Motor neuron (in vitro differentiated cells): ENCODE results near the gene ZFP64. TPM values are rescaled to one million over a fixed set of nuclear protein-coding genes. Genes with fewer than 3 reads are reported as not detected.
"Not testable (repeated sequence)": the region's sequence is repeated elsewhere in the genome, so short reads cannot be mapped to it uniquely, and the experiment has no call there.

Source experiments
- ATAC-seq, 8 experiments: fragments of 200-7000 bp; cut with Tn5 transposase; replicated peaks in 6 of 8; 2 replicates each; pipeline ENCODE4 v1.8.0; 2021; ENCODE audit warnings: mild to moderate bottlenecking in 8 of 8, moderate library complexity in 8 of 8
- H3K27ac ChIP-seq, 2 donors: fragments of 250-450 bp; sonication (Bioruptor Pico); 2 replicates each; pipeline ENCODE4 v1.9.0; 2021; ENCODE audit warnings: antibody characterized with exemption in 2 of 2, mild to moderate bottlenecking in 2 of 2, moderate library complexity in 1 of 2
- H3K4me1 ChIP-seq, 2 donors: fragments of 250-450 bp; sonication (Bioruptor Pico); replicated peaks in 1 of 2; 2 replicates each; pipeline ENCODE4 v1.6.1; 2021; ENCODE audit warnings: antibody characterized with exemption in 2 of 2, mild to moderate bottlenecking in 2 of 2, moderate library complexity in 1 of 2
- H3K4me3 ChIP-seq, 5 donors: fragments of 250-450 bp; sonication (Bioruptor Pico); 2 replicates each; pipeline ENCODE4 v1.9.0; 2021; ENCODE audit warnings: antibody characterized with exemption in 5 of 5, mild to moderate bottlenecking in 5 of 5, moderate library complexity in 4 of 5
- WGBS, 10 experiments: fragments of 450-650 bp; shearing (Covaris generic); methylation state at CpG; one replicate each; pipeline ENCODE4 v1.0.0; 2022; 5-methylcytosine and 5-hydroxymethylcytosine counted together
- in situ Hi-C, 9 experiments: fragments of 400-800 bp; cut with MboI; loops; one replicate each; pipeline ENCODE4 v1.15.0; 2021; ENCODE audit warnings: low sequenced_read_pairs in 9 of 9, low pct_unique_long_range_greater_than_20kb in 2 of 9; ENCODE audit not compliant: unreplicated experiment in 9 of 9
- total RNA-seq, 8 experiments: library from RNA; unstranded; fragments of 300-600 nt; gene quantifications; 2 replicates each; pipeline versions ENCODE4 v1.2.3 to v1.2.4, GENCODE V29; 2022

Gene ZFP64
- total RNA-seq, 8 experiments from 2014 or later, result 10.2 to 38.5 (median 17.7) TPM

DNA sequence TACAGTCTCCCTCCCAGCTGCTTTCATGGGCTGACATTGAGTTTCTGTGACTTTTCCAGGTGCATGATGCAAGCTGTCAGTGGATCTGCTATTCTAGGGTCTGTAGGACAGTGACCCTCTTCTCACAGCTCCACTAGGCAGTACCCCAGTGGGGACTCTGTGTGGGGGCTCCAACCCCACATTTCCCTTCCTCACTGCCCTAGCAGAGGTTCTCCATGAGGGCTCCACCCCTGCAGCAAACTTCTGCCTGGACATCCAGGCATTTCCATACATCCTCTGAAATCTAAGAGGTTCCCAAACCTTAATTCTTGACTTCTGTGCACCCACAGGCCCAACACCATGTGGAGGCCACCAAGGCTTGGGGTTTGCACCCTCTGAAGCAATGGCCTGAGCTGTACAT, 29.3 kb upstream of the ZFP64 start:
- in situ Hi-C loops, H3K27ac ChIP-seq, H3K4me1 ChIP-seq, ATAC-seq, H3K4me3 ChIP-seq: not testable (repeated sequence)

DNA sequence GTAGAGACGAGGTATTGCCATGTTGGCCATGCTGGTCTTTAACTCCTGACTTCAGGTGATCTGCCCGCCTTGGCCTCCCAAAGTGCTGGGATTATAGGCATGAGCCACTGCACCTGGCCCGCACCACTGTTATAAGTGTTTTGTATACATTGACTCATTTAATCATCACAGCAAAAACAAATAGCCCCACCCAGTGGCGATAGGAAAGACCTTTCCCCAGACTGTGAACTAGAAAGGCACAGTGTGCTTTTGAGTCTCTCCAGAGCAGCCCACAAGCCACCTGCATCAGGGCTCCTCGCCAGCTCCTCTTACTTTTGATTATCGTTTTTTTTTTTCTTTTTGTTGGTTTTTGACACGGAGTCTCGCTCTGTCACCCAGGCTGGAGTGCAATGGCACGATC, 27.9 kb upstream of the ZFP64 start:
- 14 to 100% (median 70%) methylated on average over 1 to 8 of the region's 9 CpGs; no CpG with 5 or more reads in 1 of the 10 experiments for WGBS, 10 experiments

DNA sequence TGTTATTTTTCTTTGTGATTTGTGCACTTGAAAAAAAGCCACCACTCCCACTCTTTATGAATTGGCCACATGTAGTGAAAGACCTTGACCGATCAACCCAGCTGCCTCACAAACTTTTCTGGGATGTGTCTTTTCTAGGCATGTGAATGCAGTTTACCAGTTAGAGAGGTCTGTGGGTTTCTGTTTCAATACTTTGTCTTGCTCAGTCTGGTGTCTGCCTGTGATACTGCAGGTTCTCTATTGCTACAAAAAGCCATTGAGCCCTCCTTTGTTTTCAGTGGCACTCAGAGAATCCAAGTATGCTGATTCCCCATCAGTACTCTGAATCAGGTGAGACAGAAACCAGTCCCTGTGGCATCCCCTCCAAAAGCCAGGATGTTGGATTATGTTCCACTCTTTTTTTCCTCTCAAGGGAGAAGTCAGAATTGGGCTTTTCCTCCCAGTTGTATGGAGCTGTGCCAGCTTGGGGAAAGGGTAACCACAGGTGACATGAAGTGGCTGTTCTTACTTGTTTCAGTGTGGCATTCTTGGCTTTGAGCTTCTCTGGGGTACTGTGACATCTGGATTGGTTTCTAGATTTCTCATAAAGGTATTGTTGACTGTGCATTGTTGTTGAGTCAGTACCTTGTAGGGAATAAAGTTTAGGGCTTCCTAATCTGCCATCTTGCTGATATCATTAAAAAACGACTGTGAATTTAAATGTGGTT, 26.3 kb upstream of the ZFP64 start:
- H3K4me3 ChIP-seq, result no peak overlapping the region
- 21 to 81% (median 52%) methylated on average over 1 to 2 of the region's 2 CpGs for WGBS, 10 experiments

More for the DNA sequence above, 27.9 kb upstream of the ZFP64 start:
- no peak overlapping the region for H3K27ac ChIP-seq
- H3K4me3 ChIP-seq, result no peak overlapping the region
- in situ Hi-C loops, result no loop called here
- peak in 1 of 8 experiments; percentile 48 for ATAC-seq
- H3K4me1 ChIP-seq, result no peaks in the 10 kb centered on the region

DNA sequence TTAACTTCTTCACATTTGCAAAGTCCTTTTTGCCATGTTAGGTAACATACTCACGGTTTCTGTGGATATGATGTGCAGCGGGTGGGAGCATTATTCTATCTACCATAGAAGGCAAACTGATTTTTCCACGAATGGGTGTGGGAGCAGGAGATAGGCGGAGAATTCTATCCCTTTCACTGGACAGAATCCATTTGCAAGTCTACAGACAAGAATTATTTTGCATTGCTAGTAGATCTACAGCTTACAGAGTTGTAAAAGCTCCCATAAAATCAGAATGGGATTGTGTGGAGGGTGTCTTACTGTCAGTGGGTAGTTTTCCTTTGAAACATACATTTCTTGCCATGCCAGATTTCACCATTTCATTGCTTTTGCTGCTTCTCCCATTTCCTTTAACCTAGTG, 22.4 kb upstream of the ZFP64 start:
- Histone ChIP-seq H3K27ac (no peak overlapping the region), H3K4me1 (peaks cover 0 to 1% of the 10 kb centered on the region in 2 donors), H3K4me3 (no peak overlapping the region)
- in situ Hi-C loops, result no loop called here
- WGBS, 10 experiments, result 0 to 100% (median 62%) methylated on average over 1 to 4 of the region's 4 CpGs
- ATAC-seq, result peak in 3 of 8 experiments; percentile 84 to 93 (median 90)

More for the DNA sequence above, 26.3 kb upstream of the ZFP64 start:
- ATAC-seq, result no peak
- in situ Hi-C loops, result no loop called here
- no peak overlapping the region for H3K27ac ChIP-seq
- H3K4me1 ChIP-seq, result no peaks in the 10 kb centered on the region

DNA sequence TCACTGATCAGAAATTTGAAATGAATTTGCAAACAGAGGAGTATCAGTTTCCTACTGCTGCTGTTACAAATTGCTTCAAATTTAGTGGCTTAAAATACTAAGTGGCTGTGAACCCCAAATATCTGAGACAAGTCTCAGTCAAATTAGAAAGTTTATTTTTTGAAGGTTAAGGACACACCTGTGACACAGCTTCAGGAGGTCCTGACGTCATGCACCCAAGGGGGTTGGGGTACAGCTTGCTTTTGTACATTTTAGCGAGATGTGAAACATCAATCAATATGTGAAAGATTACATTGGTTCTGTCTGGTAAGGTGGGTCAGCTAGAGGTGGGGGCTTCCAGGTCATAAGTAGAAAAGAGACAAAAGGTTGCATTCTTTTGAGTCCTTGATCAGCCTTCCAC, 21.4 kb upstream of the ZFP64 start:
- Histone ChIP-seq H3K4me3 (no peak overlapping the region), H3K27ac (no peak overlapping the region), H3K4me1 (peaks cover 3 to 5% of the 10 kb centered on the region in 2 donors)
- ATAC-seq, result no peak
- 34 to 83% (median 56%) methylated on average over 1 to 2 of the region's 2 CpGs; no CpG with 5 or more reads in 4 of the 10 experiments for WGBS, 10 experiments
- in situ Hi-C loops, result no loop called here

DNA sequence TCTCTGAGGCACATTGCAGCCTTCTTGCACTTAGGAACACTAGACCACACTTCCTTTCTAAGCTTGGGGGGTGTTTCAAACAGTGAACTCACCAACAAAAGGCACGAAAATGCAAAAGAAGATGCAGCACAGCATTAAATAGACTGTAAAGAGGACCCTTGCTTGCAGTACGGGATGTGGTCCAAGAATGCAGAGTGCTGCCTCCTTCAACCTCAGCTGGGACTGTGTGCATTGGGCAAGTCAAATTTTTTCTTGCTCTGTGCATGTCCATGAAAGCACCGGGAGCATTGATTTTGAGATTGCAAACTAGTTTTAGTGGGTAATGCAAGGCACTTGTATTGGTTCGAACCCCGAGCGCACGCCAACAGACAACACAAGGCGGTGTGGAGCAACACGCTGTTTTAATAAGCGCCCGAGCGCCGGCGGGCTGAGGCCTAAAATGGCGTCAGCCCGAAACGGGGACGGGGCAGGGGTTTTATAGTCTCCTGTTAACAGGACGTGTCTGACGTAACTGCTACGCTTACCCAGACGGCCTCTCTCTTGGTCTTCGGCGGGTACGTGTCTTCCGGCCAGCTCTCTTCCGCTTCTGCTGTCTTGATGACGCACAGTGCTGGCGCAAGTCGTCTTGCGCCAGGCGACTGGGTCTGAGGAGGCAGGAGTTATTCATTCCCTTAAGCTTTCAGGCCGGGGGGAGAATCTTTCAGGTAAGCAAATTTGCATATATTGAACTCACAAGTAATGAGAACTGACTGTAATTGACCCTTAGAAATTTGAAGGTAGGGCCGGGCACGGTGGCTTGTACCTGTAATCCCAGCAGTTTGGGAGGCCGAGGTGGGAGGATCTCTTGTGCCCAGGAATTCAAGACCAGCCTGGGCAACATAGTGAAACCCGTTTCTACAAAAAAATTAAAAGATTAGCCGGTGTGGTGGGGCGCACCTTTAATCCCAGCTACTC, 18.7 kb upstream of the ZFP64 start:
- no peak for ATAC-seq
- H3K27ac ChIP-seq, result peak overlapping the region in 1 of 2 donors; percentile 26
- H3K4me1 ChIP-seq, result peaks cover 3 to 5% of the 10 kb centered on the region in 2 donors
- H3K4me3 ChIP-seq, result no peak overlapping the region
- in situ Hi-C loops, result no loop called here
- WGBS, 10 experiments, result 48 to 100% (median 91%) methylated on average over 3 to 26 of the region's 39 CpGs

DNA sequence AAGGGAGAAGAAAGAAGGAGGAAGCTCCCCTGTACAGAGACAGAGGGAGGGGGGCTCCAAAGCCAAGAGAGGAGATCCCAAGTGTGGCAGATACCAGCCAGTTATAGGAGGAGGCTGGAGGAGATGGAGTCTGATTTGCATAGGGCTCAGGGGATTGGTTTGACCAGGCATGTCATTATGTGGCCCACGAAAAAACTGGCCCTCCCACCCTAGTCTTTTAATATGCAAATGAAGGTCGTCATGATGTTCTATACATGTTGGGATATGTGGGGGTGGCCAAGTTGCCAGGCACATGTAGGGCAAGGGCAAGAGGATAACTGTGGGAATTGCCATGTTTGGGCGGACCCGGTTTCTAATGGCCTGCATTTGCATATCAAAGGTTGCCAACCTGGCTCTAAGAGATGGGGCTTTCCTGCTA, 17.6 kb upstream of the ZFP64 start:
- Histone ChIP-seq H3K4me3 (no peak overlapping the region), H3K4me1 (peaks cover 3 to 5% of the 10 kb centered on the region in 2 donors), H3K27ac (peak overlapping the region in 1 of 2 donors; percentile 72)
- ATAC-seq, result peak in 6 of 8 experiments; percentile 37 to 94 (median 84)
- in situ Hi-C loops, result no loop called here
- 0 to 40% (median 6%) methylated on average over 1 to 4 of the region's 4 CpGs; no CpG with 5 or more reads in 1 of the 10 experiments for WGBS, 10 experiments

DNA sequence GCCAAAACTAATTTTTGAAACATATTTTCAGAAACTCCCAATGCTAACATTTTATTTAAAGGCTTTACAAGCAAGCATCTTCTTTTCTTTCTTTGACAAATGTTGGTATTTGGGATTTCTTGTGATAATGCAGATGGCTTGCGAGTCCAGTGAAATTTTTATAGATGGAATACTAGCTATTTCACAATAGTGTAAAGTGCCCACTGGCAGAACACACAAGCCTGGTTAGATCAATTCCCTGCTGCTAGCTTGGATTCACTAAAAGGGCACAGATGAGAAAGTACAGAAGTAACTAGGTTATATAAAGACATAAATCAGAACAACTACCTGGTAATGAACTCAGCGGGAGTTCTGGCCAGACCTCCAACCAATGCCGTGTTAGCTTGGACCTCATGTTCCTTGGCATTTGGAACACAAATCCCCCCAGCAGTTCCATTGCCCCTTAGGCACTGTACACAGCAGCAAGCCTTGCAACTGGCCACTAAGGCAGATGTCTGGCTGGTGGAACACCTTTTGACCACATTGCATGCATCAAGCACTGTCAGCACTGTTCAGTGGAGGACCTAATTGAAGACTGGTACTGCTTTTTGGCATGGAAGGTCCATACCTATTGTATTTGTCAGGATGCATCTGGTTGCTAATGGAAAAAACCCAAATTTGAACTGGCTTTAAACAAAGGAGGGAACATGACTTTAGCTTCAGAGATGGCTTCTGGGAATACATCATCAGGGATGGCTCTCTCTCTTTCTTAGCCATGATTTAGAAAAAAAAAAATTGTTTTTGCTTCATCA, 15.6 kb upstream of the ZFP64 start:
- WGBS, 10 experiments, result 72 to 100% (median 86%) methylated on average over 1 to 3 of the region's 3 CpGs; no CpG with 5 or more reads in 4 of the 10 experiments
- no peak for ATAC-seq
- no peak overlapping the region for H3K4me3 ChIP-seq
- in situ Hi-C loops, result no loop called here
- no peak overlapping the region for H3K27ac ChIP-seq
- H3K4me1 ChIP-seq, result peaks cover 3 to 5% of the 10 kb centered on the region in 2 donors

DNA sequence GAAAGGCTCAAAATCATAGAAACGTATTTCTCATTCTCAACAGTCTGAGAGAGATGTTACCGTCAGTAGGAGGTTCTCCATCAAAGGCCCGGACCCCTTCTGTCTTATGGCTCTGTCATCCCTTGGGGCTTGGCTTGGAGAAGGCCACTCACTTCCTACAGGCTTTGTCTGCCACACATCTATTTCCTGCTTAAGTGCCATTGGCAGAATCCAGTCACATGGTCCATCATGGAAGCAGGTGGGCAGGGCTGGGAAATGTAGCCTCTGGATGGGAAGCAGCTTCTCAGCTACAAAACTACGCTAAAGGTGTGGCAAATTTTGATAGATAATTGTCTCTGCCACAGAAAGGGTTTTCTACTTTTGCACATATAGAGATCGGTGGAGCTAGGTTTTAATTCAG, 12.6 kb upstream of the ZFP64 start:
- no peak for ATAC-seq
- in situ Hi-C loops, result no loop called here
- Histone ChIP-seq H3K27ac (no peak overlapping the region), H3K4me1 (peaks cover 3 to 5% of the 10 kb centered on the region in 2 donors), H3K4me3 (no peak overlapping the region)
- 33 to 100% (median 90%) methylated on average over 1 to 5 of the region's 5 CpGs for WGBS, 10 experiments

DNA sequence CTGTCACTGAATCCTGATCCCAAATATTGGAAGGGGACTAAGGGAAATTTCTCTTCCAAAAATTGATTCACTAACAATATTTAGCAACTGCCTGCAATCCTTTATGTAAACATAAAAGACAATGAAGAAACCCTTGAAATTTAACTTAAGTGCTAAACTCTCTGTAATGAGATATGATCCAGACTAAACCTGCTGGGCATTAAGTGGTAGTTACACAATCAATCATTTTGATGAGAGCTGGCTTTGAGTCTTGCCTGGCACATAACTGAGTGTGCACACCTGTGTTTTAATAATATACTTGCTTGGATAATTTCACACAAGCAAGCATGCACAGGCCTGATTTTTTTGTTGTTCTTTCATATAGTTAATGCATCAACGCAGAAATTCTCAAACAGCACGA, 9.8 kb upstream of the ZFP64 start:
- WGBS, 10 experiments, result 80 to 100% (median 94%) methylated on average over 1 to 2 of the region's 2 CpGs; no CpG with 5 or more reads in 2 of the 10 experiments
- no peak for ATAC-seq
- H3K4me1 ChIP-seq, result no peaks in the 10 kb centered on the region
- in situ Hi-C loops, result no loop called here
- H3K4me3 ChIP-seq, result no peak overlapping the region
- H3K27ac ChIP-seq, result no peak overlapping the region

DNA sequence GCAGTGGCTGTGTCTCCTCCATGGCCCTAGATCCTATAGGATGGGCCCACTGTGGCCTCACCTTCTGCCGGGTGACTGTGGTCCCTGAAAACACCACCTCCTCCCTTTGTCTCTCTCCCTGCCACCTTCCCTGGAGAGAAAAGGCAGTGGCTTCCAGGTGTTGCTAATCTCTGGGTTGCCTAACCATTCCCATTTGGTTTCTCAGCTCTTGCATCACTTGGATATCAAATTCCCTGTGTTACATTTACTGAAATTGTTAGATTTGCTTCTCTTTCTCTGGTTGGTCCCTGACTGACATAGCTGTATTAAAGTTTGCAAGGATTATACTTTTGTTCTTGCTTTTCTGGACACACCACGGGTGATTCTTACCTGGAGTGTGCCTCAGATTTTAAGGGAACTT, 9.3 kb upstream of the ZFP64 start:
- H3K4me1 ChIP-seq, result no peaks in the 10 kb centered on the region
- 0 to 92% (median 38%) methylated on average over 1 to 2 of the region's 2 CpGs; no CpG with 5 or more reads in 6 of the 10 experiments for WGBS, 10 experiments
- ATAC-seq, result no peak
- H3K27ac ChIP-seq, result no peak overlapping the region
- in situ Hi-C loops, result no loop called here
- H3K4me3 ChIP-seq, result no peak overlapping the region

DNA sequence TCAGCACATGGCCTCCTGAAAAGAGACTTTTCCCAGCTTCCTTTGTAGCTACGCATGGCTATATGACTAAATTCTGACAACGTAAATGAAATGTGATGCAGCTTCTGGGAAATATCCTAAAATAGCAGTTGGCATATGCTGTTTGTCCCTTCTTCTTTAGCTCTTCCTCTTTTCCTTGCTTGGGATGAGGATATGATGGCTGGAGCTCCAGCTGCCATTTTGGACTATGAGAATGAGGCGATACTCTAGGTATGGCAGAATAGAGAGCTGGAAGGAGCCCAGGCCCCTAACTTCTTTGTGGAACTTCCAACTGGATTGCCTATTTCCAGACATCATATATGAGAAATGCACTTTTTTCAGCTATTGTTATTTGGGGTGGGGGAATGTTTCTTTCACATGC, 5.3 kb upstream of the ZFP64 start:
- WGBS, 10 experiments, result 40 to 100% (median 99%) methylated on average over 1 to 3 of the region's 3 CpGs
- ATAC-seq, result no peak
- Histone ChIP-seq H3K27ac (no peak overlapping the region), H3K4me1 (peaks cover 0 to 4% of the 10 kb centered on the region in 2 donors), H3K4me3 (no peak overlapping the region)
- in situ Hi-C loops, result no loop called here
